GM19193 (cell line): ENCODE measurements around the gene KCNQ1.
A peak's percentile ranks its signal among the peaks of the same experiment; 100 is the strongest.

Experiments used
- POLR2A ChIP-seq: IDR thresholded peaks from 4 replicates; pipeline ENCODE4 v1.6.1; 2011; ENCODE audit not compliant: insufficient read depth, insufficient read length; ENCODE audit errors: extremely low read depth

Gene KCNQ1

DNA sequence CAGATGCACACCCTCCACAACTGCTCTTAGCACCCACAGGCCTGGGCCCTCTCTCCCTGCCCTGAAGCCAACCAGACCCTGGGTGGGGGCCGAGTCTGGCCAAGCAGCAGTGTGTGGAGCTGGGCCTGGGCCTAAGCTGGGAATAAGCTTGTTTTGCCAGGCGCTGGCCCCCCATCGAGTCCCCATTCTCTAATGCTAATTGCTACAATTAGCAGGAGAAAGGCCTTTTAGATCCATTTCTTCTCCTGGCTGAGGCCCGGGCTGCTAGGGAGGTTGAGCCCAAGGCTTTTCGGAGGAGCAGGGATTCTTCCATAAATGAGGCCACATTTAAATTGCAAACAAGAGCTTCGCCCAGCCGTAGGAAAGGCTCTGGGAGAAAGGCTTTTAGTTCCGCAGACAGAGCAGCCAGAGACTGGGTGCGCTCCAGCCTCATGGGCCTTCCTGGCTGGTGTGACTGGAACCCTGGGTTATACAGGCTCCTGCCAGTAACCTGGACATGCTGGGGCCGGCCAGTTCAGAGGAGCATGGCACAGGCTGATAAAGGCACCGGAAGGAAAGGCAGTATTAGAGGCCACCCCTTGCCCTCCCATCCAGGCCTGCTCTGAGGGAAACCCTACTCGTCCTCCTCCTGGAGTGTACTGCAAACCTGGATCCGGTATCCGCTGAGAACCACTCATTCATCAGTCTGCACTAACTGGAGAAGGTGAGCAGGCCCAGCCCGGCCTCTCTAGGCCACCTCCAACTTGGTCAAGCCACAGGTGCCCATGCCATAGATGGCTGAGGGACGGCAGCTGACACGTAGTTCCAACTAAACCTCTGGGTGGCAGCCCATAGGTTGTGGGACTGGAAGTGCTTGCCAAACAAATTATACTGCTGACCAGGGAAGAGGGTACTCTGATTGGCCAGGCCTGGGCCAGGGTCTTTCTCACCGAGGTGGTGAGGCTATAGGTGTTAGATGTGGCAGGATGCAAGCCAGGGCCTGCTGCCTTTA, 248.8 kb downstream of the KCNQ1 start:
- no peak for TF ChIP-seq POLR2A

DNA sequence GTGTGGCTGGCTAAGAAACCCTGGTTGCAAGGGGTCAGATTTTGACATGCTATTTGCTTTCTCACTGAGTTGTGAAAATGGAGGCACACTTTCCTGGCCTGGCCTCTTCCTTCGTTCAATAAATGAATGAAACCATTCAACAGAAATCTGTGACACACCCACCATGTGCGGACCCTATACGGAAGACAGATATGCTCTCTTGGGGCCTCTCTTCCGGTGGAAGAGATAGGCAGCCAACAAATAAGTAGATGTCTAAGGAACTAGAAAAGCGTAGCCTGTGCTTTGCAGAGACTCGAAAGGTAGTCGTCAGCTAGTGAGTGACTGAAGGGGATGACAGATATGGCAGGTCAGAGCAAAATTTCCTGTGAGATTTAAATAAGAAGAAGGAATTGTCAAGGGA, 249.7 kb downstream of the KCNQ1 start:
- TF ChIP-seq POLR2A: no peak

DNA sequence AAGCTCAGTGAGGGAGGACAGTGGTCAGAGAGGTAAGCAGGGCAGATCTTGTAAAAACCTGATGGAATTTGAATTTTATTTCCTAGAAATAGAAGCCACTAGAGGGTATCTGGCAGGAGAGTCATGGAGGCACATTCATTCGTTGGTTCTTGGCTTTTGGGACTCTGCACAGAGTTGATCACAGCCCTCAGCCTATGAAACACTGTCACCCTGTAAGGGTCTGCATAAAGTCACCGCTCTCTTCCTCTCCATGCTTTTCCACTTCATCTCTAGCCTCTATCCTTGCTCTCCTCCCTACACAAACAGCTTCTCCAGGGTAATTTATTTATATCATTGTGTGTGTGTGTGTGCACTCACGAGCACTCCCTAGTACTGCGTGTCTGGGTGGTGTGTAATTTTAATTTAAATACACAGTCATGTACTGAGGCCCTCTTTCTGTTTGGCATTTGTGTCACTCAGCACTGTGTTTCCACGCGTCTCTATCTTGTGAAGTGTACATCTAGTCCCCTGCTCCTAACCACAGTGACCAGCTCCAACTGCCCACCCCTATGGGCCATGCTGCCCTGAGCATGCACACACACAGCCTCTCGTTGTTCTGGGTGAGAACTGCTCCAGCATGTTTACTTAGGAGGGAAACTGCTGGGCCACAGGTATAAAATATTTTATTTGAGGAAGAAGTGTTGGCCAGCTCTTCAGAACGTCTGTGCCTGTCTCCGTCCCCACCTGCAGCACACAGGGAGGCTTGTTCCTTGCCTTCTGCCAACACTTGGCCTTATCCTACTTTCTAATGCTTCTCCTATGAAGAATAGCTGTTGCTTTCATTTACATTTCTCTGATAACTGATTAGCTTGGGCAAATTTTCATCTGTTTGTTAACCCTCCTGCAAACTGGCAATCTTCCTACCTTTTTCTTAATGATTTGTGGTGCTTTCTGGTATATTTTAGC, 250.5 kb downstream of the KCNQ1 start:
- TF ChIP-seq POLR2A: no peak

DNA sequence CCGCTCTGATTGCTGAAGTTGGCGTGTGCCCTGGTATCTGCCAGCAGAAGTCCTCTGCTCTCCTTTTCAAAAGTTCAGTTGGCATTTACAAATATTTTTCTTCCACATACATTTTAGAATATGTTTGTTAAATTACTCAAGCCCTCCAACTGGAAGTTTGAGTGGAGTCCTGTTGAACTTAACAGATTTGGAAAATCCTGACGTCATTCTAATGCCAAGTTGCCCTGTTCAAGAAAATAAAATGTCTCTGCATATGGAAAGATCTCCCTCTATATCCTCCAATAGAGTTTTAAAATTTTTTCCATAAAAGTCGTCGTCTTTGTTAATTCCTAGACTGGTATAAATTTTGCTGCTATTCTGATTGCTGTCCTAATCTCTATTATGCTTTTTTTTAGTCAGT, 251.6 kb downstream of the KCNQ1 start:
- TF ChIP-seq POLR2A: no peak

DNA sequence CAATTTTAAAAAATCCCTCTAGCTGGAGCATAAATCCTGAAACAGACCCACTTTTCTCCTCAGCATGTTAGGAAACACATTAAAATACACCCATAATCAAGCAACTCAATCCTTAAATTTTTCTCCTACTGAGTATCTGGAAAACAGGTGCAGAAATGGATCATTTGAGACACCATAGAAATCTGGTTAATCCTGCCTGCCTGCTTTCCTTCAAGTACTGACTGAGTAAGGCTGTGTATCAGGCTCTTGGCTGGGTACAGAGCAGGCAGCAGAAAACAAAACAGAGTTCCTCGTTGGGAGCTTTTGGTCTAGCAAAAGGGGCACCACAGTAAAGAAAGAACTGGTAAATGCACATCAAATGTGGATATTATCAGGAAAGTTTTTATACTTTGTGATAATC, 253.1 kb downstream of the KCNQ1 start:
- TF ChIP-seq POLR2A: no peak

DNA sequence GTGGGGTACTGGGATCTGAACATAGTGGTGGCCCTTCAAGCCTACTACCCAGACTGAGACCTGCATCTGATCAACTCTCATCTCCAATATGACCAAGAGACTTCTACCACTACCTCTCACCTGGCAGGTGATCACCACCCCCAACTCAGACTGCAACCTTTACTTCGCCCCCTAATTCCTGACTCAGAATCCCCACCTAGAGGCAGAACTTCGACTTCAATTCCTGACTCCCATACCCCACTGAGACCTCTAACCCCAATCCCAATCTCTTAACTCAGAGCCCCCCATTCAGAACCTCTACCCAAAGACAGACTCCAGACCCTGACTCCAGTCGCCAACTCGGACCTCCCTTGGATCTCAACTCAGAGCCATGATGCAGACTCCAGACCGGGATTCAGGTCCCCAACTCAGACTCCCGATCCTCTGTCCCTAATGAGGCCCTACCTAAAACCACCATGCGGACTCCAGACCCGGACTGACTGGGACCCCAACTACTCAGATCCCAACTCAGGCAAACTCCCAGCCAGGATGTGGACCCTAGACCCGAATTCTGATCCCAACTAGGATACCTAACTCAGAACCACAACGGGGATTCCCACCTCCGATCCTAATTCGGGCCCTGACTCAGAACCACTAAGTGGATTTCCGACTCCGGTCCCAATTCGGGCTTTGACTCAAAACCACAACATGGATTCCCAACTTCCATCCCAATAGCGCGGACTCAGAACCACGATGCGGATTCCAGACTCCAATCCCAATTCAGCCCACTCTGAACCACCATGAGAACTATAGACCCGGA, 253.8 kb downstream of the KCNQ1 start:
- TF ChIP-seq POLR2A: no peak

DNA sequence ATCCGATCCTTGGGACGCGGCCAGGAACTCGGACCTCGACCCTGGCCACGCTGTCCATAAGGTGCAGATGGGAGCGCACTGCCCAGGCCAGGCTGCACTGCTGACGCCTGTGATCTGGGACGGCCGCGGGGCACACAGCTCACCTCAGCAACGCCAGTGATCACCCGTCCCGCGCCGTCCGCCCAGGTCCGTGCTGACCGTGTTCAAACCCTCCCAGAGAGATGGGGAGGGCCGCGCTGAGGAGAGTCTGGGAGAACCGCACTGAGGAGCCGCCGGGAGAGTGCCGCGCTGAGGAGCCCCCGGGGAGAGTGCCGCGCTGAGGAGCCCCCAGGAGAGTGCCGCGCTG, 254.3 kb downstream of the KCNQ1 start:
- no peak for TF ChIP-seq POLR2A

DNA sequence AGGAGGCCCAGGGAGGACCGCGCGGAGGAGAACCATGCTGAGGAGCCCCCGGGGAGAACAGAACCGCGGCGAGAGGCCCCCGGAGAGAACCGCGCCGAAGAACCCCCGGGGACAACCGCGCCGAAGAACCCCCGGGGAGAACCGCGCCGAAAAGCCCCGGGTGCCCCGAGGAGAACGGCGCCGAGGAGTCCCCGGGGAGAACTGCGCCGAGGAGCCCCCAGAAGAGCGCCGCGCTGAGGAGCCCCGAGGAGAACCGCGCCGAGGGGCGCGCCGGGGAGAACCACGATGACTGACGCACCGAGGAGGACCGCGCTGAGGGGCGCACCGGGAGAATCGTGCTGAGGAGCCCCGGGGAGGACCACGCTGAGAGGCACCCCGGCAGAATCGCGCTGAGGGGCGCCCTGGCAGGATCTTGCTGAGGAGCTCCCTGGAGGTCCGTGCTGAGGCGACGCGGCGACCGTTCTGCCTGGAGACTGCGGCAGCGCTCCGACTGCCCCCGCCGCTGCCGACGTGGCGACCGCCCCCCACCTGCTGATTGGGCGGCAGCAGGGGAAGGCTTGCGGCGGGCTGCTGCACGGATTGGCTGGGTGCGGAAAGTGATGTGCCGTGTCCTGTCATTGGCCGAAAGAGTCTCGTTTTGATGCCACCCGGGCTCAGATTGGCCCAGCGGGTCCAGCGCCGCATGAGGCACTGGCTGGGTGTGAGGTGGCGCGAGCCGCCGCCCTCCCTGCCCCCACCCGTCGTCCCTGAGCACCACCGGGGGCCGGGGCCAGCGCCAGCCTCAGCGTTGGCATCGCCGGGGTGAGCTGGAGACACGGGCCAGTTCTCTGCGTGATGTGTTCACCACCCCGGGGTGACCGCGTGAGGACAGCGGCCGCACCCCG, 255.0 kb downstream of the KCNQ1 start, which contains the start of gene KCNQ1OT1:
Gene KCNQ1OT1, minus strand, starts transcription at position 464 of the 884 bp plus-strand sequence.
- peak; percentile 98 for TF ChIP-seq POLR2A

DNA sequence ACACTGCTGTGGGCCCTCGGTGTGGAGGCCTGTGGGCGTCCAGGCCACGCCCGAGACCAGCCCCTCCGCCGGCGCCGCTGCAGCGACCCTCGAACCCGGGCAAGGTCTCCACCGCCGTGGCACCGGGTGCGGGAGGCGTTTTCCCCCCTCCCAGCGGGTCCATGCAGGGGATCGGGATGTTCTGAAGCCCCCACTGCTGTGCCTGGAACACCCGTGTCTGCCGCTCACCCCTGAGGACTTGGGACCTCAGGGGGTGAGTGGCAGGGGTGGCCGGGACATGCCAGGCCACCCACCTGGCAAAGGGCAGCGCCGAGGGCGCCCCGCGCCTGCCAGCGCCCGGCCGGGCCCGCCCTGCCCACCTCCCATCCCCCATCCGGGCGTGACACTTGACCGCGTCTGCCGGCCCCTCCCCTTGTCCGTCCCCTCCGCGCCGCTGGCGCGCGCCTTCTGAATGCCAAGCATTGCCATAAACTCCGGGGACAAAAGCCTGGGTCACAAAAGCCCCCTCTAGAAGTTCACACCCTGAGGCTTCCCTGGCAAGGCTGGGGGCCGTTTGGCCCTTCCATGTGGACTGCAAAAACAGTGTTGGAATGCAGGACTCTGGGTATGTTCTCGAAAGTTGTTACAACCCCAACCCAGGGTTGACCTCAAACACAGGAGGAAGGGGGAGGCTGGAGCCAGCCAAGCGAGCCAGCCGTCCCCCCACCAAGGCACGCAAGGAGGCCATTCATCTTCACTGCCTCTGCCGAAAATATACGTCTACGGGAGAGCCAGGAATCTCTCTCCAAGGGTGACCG, 255.8 kb downstream of the KCNQ1 start:
- peak; percentile 29 for TF ChIP-seq POLR2A

DNA sequence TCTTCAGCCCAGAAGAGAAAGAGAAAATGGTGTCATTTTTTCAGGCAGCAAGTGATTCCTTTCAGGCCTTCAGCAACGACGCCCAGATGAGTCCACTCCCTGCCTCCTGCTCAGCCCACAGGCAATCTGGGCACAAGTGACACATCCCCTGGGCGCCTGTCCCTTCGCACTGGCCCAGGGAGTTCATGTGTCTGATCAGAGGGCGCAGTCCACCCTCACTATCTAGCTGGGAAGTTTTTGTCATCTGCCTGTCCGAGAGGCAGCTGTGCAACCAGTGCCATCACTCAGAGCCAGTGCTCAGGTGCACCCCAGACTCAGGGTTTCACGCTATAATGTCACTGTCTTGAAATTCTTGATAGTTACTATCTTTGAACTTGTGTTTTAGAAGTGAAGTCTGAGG, 256.4 kb downstream of the KCNQ1 start:
- no peak for TF ChIP-seq POLR2A

DNA sequence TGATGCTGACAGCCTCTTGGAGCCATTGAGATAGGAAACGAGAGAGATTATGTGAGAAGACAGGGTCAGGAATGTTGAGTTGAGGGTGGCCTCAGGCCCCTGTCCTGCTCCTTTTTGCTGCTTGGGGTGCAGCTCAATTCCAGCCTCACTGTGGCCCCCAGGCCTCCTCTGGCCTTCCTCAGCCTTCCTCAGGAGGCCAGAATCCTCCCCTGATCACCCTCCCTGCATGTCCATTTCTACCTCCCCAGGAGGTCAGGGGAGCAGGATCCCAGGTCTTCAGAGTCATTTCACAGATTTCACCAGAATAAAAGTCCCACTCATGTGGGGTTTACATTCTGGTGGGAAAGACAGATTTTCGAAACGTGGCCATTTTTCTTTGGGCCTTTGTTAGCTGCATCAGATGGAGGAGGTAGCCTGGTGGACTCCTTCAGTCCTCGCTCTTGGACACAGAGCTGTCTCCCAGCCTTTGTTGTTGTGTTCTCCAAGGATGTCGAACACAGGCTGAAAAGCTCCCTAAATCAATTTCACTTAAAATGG, 257.2 kb downstream of the KCNQ1 start:
- TF ChIP-seq POLR2A: no peak

DNA sequence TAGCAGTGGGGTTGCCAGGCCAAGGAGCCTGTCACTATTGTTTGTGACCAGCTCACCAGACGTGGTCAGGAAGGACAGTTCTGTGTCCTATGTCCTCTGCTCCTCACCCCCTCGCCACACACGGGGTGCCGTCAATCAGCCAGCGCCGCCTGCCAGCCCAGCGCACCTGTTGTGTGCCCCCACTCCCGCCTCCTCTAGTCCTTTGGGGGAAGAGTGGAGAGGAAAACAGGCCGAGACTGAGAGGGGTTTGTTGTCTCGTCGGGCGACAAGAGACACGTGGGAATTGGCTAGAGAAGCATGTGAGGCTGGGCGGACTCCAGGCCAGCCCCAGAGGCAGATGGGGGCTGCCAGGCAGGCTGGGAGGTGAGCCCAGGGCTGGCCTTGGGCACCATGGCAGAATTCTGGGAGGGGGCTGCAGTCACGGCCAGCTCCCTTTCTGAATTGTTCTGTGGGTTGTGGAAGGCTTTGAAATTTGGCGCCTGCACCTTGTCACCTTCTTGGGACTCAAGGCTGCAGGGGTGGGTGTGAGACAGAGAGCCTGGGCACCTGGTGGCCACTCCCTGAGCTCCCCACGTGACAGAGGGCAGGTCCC, 258.1 kb downstream of the KCNQ1 start:
- TF ChIP-seq POLR2A: no peak
